H9 (cell line): ENCODE results near the gene ADH7. TPM values are rescaled to one million over a fixed set of nuclear protein-coding genes. Genes with fewer than 3 reads are reported as not detected.

Experiments
- DNase-seq: peaks from one replicate; pipeline ENCODE4 v3.0.0-alpha.2; 2017
- H2AFZ ChIP-seq: one replicate; pipeline ENCODE4 v1.6.1; 2013; ENCODE audit warnings: mild to moderate bottlenecking, low read length, control low read depth, moderate library complexity
- H2AK5ac ChIP-seq: 2 replicates; pipeline ENCODE4 v1.6.1; 2013; ENCODE audit warnings: low read length, control low read depth, mixed read lengths; ENCODE audit not compliant: insufficient read length
- H2BK120ac ChIP-seq: one replicate; pipeline ENCODE4 v1.6.1; 2013; ENCODE audit warnings: low read depth, mild to moderate bottlenecking, low read length, control low read depth, inconsistent platforms; ENCODE audit not compliant: poor library complexity, severe bottlenecking
- H2BK12ac ChIP-seq: 2 replicates; pipeline ENCODE4 v1.6.1; 2013; ENCODE audit warnings: low read length, control low read depth, mixed read lengths, low read depth; ENCODE audit not compliant: insufficient read length
- H2BK15ac ChIP-seq: 2 replicates; pipeline ENCODE4 v1.6.1; 2013; ENCODE audit warnings: low read depth, low read length, control low read depth
- H2BK20ac ChIP-seq: one replicate; pipeline ENCODE4 v1.6.1; 2013; ENCODE audit warnings: low read depth, mild to moderate bottlenecking, low read length, control low read depth, inconsistent platforms; ENCODE audit not compliant: poor library complexity, severe bottlenecking
- H2BK5ac ChIP-seq: 2 replicates; pipeline ENCODE4 v1.6.1; 2013; ENCODE audit warnings: low read length, control low read depth, mixed read lengths; ENCODE audit not compliant: insufficient read length
- H3K14ac ChIP-seq: 2 replicates; pipeline ENCODE4 v1.6.1; 2013; ENCODE audit warnings: low read length, control low read depth; ENCODE audit not compliant: insufficient read depth
- H3K18ac ChIP-seq: 2 replicates; pipeline ENCODE4 v1.6.1; 2013; ENCODE audit warnings: low read depth, mild to moderate bottlenecking, mixed read lengths, low read length, control low read depth; ENCODE audit not compliant: insufficient read length
- H3K23ac ChIP-seq: 2 replicates; pipeline ENCODE4 v1.6.1; 2013; ENCODE audit warnings: low read length, control low read depth, mixed read lengths, low read depth; ENCODE audit not compliant: insufficient read length
- H3K23me2 ChIP-seq: 2 replicates; pipeline ENCODE4 v1.6.1; 2013; ENCODE audit warnings: low read depth, mild to moderate bottlenecking, mixed read lengths, low read length, control low read depth; ENCODE audit not compliant: insufficient read length, poor library complexity, severe bottlenecking
- H3K27ac ChIP-seq: 2 replicates; pipeline ENCODE4 v1.5.1; 2013; ENCODE audit warnings: low read length, control low read depth, mixed read lengths, low read depth; ENCODE audit not compliant: insufficient read length
- H3K27me3 ChIP-seq: 2 replicates; pipeline ENCODE4 v1.6.1; 2013; ENCODE audit warnings: low read length, control low read depth, inconsistent platforms; ENCODE audit not compliant: insufficient read depth
- H3K4ac ChIP-seq: 2 replicates; pipeline ENCODE4 v1.6.1; 2013; ENCODE audit warnings: low read depth, mild to moderate bottlenecking, control low read depth, inconsistent platforms, low read length, moderate library complexity
- H3K4me1 ChIP-seq: 2 replicates; pipeline ENCODE4 v1.6.1; 2013; ENCODE audit warnings: low read length, control low read depth, inconsistent platforms; ENCODE audit not compliant: insufficient read depth
- H3K4me2 ChIP-seq: 2 replicates; pipeline ENCODE4 v1.6.1; 2013; ENCODE audit warnings: low read length, control low read depth, mixed read lengths; ENCODE audit not compliant: insufficient read length, insufficient read depth
- H3K56ac ChIP-seq: 2 replicates; pipeline ENCODE4 v1.6.1; 2013; ENCODE audit warnings: low read depth, mild to moderate bottlenecking, mixed read lengths, low read length, control low read depth; ENCODE audit not compliant: insufficient read length
- H3K79me1 ChIP-seq: 2 replicates; pipeline ENCODE4 v1.6.1; 2013; ENCODE audit warnings: low read depth, mild to moderate bottlenecking, moderate library complexity, low read length, control low read depth, inconsistent platforms; ENCODE audit not compliant: insufficient read depth, poor library complexity, severe bottlenecking
- H3K79me2 ChIP-seq: 2 replicates; pipeline ENCODE4 v1.6.1; 2013; ENCODE audit warnings: low read length, control low read depth, inconsistent platforms; ENCODE audit not compliant: insufficient read depth
- H3K9ac ChIP-seq: 2 replicates; pipeline ENCODE4 v1.6.1; 2013; ENCODE audit warnings: low read length, control low read depth, mixed read lengths; ENCODE audit not compliant: insufficient read length; ENCODE audit errors: extremely low read depth
- H3K9me3 ChIP-seq: one replicate; pipeline ENCODE4 v1.6.1; 2013; ENCODE audit warnings: low read depth, low read length, inconsistent platforms; ENCODE audit not compliant: control insufficient read depth
- H3T11ph ChIP-seq: one replicate; pipeline ENCODE4 v1.6.1; 2013; ENCODE audit warnings: mild to moderate bottlenecking, low read length, control low read depth, inconsistent platforms
- H4K20me1 ChIP-seq: one replicate; pipeline ENCODE4 v1.6.1; 2013; ENCODE audit not compliant: control insufficient read depth, insufficient read length, insufficient read depth
- H4K5ac ChIP-seq: 2 replicates; pipeline ENCODE4 v1.6.1; 2013; ENCODE audit warnings: low read depth, mild to moderate bottlenecking, mixed read lengths, low read length, control low read depth; ENCODE audit not compliant: insufficient read length
- H4K8ac ChIP-seq: replicated peaks from 2 replicates; pipeline ENCODE4 v1.6.1; 2013; ENCODE audit warnings: low read length, control low read depth, mixed read lengths, low read depth; ENCODE audit not compliant: insufficient read length
- H4K91ac ChIP-seq: 2 replicates; pipeline ENCODE4 v1.6.1; 2013; ENCODE audit warnings: low read depth, mild to moderate bottlenecking, moderate library complexity, mixed read lengths, low read length, control low read depth; ENCODE audit not compliant: insufficient read length
- H3K27ac Mint-ChIP-seq, 3 experiments: 2 replicates in 2 of 3; 3 replicates in 1 of 3; pipeline ENCODE4 v1.8.0; 2020 to 2021; ENCODE audit warnings: mixed read lengths in 3 of 3, mild to moderate bottlenecking in 1 of 3, moderate library complexity in 1 of 3
- H3K27me3 Mint-ChIP-seq: 2 replicates; pipeline ENCODE4 v1.8.0; 2021; ENCODE audit warnings: low read depth, mild to moderate bottlenecking, moderate library complexity, mixed read lengths
- H3K36me3 Mint-ChIP-seq, 3 experiments: 2 replicates in 2 of 3; 3 replicates in 1 of 3; pipeline ENCODE4 v1.8.0; 2020 to 2021; ENCODE audit warnings: low read depth in 3 of 3, mixed read lengths in 3 of 3; ENCODE audit not compliant: insufficient read depth in 1 of 3
- H3K4me1 Mint-ChIP-seq, 2 experiments: 2 replicates each; pipeline ENCODE4 v1.8.0; 2020; ENCODE audit warnings: mixed read lengths in 2 of 2
- H3K4me3 Mint-ChIP-seq, 2 experiments: 2 replicates in 1 of 2; 3 replicates in 1 of 2; pipeline ENCODE4 v1.8.0; 2020 to 2021; ENCODE audit warnings: mild to moderate bottlenecking in 2 of 2, mixed read lengths in 2 of 2, moderate library complexity in 1 of 2
- H3K9me3 Mint-ChIP-seq, 2 experiments: 2 replicates in 1 of 2; 3 replicates in 1 of 2; pipeline ENCODE4 v1.8.0; 2020; ENCODE audit warnings: mild to moderate bottlenecking in 2 of 2, mixed read lengths in 2 of 2, moderate library complexity in 1 of 2
- WGBS: extraction: QIAGEN DNeasy Blood & Tissue Kit; methylation state at CpG from one replicate; pipeline ENCODE4 v1.1.7; 2013; ENCODE audit warnings: missing lambda C conversion rate, low lambda C conversion rate, mixed read lengths; ENCODE audit not compliant: insufficient read length; ENCODE audit errors: extremely low coverage; 5-methylcytosine and 5-hydroxymethylcytosine counted together
- total RNA-seq: library from RNA; stranded (reverse); gene quantifications from 2 replicates; pipeline ENCODE4 v1.2.1, GENCODE V29; 2021
- TF ChIP-seq, protein P1 (sequence below): fragments of 200-600 bp; sonication (generic); conservative IDR thresholded peaks from 3 replicates; pipeline ENCODE4 v1.8.0; 2021; ENCODE audit warnings: antibody characterized with exemption, mild to moderate bottlenecking

The ADH7 gene
- total RNA-seq, 1 experiment from 2014 or later, result not detected

DNA sequence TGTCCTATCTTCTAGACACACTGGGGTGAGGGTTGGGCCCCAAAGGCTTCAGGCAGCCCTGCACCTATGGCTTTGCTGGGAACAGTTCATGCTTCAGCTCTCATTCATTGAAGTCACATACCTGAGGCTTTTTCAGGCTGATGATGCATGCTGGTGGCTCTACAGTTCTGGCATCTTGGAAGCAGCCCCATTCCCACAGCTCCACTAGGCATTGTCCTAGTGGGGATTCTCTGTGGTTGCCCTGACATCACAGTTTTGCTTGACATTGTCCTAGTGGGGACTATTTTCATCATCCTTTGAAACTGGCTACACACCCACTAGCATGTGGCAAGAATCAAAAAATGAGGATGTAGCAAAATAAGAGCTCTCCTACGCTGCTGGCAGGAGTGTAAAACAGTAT, 38.0 kb upstream of the ADH7 start:
- Histone ChIP-seq H3K27me3 (no peaks in the 10 kb centered on the region), H4K8ac (no peak overlapping the region), H2BK12ac (no peak overlapping the region), H4K91ac (no peak overlapping the region), H4K20me1 (no peaks in the 10 kb centered on the region), H2AK5ac (no peak overlapping the region), H3K79me1 (no peaks in the 10 kb centered on the region), H3K4me2 (no peak overlapping the region), H2BK15ac (no peak overlapping the region), H3K9me3 (no peaks in the 10 kb centered on the region), H2BK5ac (no peak overlapping the region), H2BK20ac (no peak overlapping the region), H2BK120ac (no peak overlapping the region), H3K9ac (no peak overlapping the region), H3T11ph (no peak overlapping the region), H3K14ac (no peak overlapping the region), H3K79me2 (no peaks in the 10 kb centered on the region), H4K5ac (no peak overlapping the region), H3K18ac (no peak overlapping the region), H3K4ac (no peak overlapping the region), H2AFZ (no peak overlapping the region), H3K4me1 (no peaks in the 10 kb centered on the region), H3K23me2 (no peaks in the 10 kb centered on the region), H3K23ac (no peak overlapping the region), H3K56ac (no peak overlapping the region), H3K27ac (no peak overlapping the region)
- no CpG with 5 or more reads among the region's 1 CpG for WGBS
- no peak overlapping the region for H3K27ac Mint-ChIP-seq
- no peaks in the 10 kb centered on the region for H3K9me3 Mint-ChIP-seq
- no peaks in the 10 kb centered on the region for H3K36me3 Mint-ChIP-seq
- no peaks in the 10 kb centered on the region for H3K4me1 Mint-ChIP-seq
- TF ChIP-seq, protein P1, sequence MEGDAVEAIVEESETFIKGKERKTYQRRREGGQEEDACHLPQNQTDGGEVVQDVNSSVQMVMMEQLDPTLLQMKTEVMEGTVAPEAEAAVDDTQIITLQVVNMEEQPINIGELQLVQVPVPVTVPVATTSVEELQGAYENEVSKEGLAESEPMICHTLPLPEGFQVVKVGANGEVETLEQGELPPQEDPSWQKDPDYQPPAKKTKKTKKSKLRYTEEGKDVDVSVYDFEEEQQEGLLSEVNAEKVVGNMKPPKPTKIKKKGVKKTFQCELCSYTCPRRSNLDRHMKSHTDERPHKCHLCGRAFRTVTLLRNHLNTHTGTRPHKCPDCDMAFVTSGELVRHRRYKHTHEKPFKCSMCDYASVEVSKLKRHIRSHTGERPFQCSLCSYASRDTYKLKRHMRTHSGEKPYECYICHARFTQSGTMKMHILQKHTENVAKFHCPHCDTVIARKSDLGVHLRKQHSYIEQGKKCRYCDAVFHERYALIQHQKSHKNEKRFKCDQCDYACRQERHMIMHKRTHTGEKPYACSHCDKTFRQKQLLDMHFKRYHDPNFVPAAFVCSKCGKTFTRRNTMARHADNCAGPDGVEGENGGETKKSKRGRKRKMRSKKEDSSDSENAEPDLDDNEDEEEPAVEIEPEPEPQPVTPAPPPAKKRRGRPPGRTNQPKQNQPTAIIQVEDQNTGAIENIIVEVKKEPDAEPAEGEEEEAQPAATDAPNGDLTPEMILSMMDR, result no peak
- DNase-seq, result no peak
- no peak overlapping the region for H3K4me3 Mint-ChIP-seq
- H3K27me3 Mint-ChIP-seq, result no peaks in the 10 kb centered on the region
